Peyer's patch (tissue), 4 donors: ENCODE measurements around the gene SAA1. TPM values are rescaled to one million over a fixed set of nuclear protein-coding genes. Genes with fewer than 3 reads are reported as not detected.
A peak's percentile ranks its signal among the peaks of the same experiment; 100 is the strongest.
"Not testable (repeated sequence)": the region's sequence is repeated elsewhere in the genome, so short reads cannot be mapped to it uniquely, and the experiment has no call there.

Source experiments
- DNase-seq, 3 donors: peaks; one replicate each; pipeline ENCODE4 v3.0.0-alpha.2; 2017 to 2019
- H3K27ac ChIP-seq, 4 donors: fragments of 200-600 bp; sonication (generic); one replicate each; pipeline ENCODE4 v1.5.1; 2016 to 2019
- H3K27me3 ChIP-seq, 2 donors: fragments of 200-600 bp; sonication (generic); one replicate each; pipeline ENCODE4 v1.5.1; 2019
- H3K36me3 ChIP-seq, 3 donors: fragments of 200-600 bp; sonication (generic); one replicate each; pipeline ENCODE4 v1.5.1; 2016 to 2019
- H3K4me1 ChIP-seq, 4 donors: fragments of 200-600 bp; sonication (generic); one replicate each; pipeline ENCODE4 v1.5.1; 2016 to 2019
- H3K4me3 ChIP-seq, 4 donors: fragments of 200-600 bp; sonication (generic); 1 replicate in 3 of 4; 2 replicates in 1 of 4; pipeline ENCODE4 v1.5.1; 2016 to 2019; ENCODE audit warnings: mild to moderate bottlenecking in 1 of 4
- H3K9me3 ChIP-seq, 4 donors: fragments of 200-600 bp; sonication (generic); one replicate each; pipeline ENCODE4 v1.5.1; 2016 to 2019; ENCODE audit warnings: mild to moderate bottlenecking in 1 of 4
- POLR2A ChIP-seq, 2 donors: fragments of 450-650 bp; IDR thresholded peaks; one replicate each; pipeline ENCODE4 v1.5.1; 2017; ENCODE audit warnings: antibody characterized with exemption in 2 of 2, mild to moderate bottlenecking in 2 of 2, moderate library complexity in 2 of 2
- total RNA-seq, 4 donors: library from RNA; depleted of rRNA; stranded (reverse); fragments of >200 nt; gene quantifications; one replicate each; pipeline ENCODE4 v1.1.0, GENCODE V29; 2016
- TF ChIP-seq, protein P1 (sequence below), 6 experiments: fragments of 450-650 bp in 4 of 6; fragments of 200-600 bp in 2 of 6; sonication (generic) in 1 of 6; IDR thresholded peaks; one replicate each; pipeline ENCODE4 v1.5.1; 2017 to 2019; ENCODE audit warnings: antibody characterized with exemption in 6 of 6, mild to moderate bottlenecking in 3 of 6, moderate library complexity in 1 of 6

The SAA1 gene
- total RNA-seq, 4 donors from 2014 or later, result 4.7 TPM; not detected in 3

DNA sequence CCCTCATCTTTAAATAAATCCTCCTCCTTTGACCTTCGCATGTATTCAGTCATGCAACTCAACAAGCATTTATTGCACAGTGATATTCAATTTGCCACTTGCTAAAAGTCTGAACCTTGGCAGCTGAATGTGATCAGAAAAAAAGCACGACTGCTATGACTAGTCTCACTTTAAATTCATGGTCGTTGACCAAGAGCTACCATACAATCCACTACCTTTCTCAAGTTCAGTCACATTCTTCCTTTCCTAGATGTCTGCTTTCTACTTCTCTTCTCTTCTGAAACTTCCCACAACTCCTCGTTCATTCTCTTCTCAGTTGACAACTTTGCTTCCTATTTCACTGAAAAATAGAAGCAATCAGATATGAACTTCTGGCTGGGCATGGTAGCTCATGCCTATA, 2.0 kb upstream of the SAA1 start:
- no peaks in the 10 kb centered on the region for H3K27me3 ChIP-seq
- no peak overlapping the region for H3K27ac ChIP-seq
- H3K9me3 ChIP-seq, result no peaks in the 10 kb centered on the region
- H3K4me1 ChIP-seq, result no peaks in the 10 kb centered on the region
- DNase-seq, result no peak
- H3K4me3 ChIP-seq, result no peak overlapping the region
- H3K36me3 ChIP-seq, result no peaks in the 10 kb centered on the region
- TF ChIP-seq POLR2A (IDR thresholded peaks at IDR 0.05), result no peak
- TF ChIP-seq, protein P1, sequence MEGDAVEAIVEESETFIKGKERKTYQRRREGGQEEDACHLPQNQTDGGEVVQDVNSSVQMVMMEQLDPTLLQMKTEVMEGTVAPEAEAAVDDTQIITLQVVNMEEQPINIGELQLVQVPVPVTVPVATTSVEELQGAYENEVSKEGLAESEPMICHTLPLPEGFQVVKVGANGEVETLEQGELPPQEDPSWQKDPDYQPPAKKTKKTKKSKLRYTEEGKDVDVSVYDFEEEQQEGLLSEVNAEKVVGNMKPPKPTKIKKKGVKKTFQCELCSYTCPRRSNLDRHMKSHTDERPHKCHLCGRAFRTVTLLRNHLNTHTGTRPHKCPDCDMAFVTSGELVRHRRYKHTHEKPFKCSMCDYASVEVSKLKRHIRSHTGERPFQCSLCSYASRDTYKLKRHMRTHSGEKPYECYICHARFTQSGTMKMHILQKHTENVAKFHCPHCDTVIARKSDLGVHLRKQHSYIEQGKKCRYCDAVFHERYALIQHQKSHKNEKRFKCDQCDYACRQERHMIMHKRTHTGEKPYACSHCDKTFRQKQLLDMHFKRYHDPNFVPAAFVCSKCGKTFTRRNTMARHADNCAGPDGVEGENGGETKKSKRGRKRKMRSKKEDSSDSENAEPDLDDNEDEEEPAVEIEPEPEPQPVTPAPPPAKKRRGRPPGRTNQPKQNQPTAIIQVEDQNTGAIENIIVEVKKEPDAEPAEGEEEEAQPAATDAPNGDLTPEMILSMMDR (IDR thresholded peaks at IDR 0.05), result no peak

GRCh38 chr11:18264677-18265555, 1.1 kb upstream of the SAA1 start:
- no peaks in the 10 kb centered on the region for H3K4me1 ChIP-seq
- no peaks in the 10 kb centered on the region for H3K27me3 ChIP-seq
- no peak for TF ChIP-seq POLR2A (IDR thresholded peaks at IDR 0.05)
- TF ChIP-seq, protein P1 (IDR thresholded peaks at IDR 0.05), result no peak
- no peak overlapping the region for H3K4me3 ChIP-seq
- H3K27ac ChIP-seq, result no peak overlapping the region
- H3K9me3 ChIP-seq, result no peaks in the 10 kb centered on the region
- H3K36me3 ChIP-seq, result no peaks in the 10 kb centered on the region
- no peak for DNase-seq

DNA sequence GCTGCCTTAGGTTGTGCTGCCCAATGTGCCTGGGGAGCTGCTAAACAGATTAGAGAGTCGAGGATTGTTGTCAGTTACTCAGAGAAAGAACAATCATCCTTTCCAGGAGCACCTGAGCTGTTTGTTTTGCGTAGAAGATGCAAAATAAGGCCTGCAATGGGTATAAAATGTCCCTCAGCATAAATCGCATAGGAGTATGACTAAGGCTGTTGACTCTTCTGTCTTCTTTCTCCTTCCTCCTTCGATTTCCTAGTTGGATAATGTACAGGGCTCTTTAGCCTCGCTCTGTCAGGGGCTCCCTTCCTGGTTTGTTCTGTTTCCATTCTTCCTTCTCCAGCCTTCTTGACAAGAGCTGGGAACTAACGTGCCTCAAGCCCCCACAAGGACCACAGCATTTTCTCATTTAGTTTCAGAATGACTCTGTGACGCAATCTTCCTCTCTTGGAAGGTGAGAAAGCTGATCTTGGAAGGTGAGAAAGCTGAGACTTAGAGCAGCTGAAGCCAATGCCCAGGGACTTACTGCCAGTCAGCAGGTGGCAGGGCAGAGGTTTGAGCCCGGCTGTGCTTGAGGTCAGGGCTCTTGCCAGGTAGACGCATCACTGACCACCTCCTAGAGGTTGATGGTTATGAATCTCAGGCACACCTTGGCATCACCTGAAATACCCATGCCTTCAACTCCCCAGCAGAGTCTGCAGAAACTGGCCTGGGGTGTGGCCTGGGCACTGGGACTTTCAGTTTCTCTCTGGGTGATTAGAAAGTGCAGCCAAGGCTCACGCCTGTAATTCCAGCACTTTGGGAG, 1.5 kb downstream of the SAA1 start:
- H3K4me3 ChIP-seq, H3K27me3 ChIP-seq, DNase-seq, H3K4me1 ChIP-seq, H3K9me3 ChIP-seq, H3K36me3 ChIP-seq: not testable (repeated sequence)
- peak overlapping the region in 3 of 4 donors; percentile 46 to 72 (median 55) for H3K27ac ChIP-seq

- H3K27me3 ChIP-seq, H3K9me3 ChIP-seq, H3K27ac ChIP-seq, DNase-seq, H3K4me1 ChIP-seq, H3K4me3 ChIP-seq, H3K36me3 ChIP-seq: not testable (repeated sequence)
Measured at GRCh38 chr11:18269252-18269651, 3.2 kb downstream of the SAA1 start.

DNA sequence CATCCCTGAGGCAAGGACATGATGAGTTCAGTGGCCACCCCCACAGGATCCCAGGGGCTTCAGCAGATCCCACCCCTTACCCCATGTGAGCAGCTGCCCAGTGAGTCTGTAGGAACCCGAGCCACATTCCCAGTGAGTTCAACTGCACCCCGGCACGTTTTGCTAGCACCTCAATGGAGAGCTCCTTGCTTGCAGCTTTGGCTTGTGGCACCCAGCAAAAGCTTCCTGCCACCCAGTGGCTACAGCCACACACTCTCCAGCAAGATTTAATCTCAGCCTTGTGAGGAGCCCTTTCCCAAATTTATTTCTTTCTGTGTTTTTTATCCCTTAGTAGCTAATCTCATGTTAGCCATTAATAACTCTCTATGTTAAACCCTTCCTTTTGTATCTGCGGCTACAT, 4.0 kb downstream of the SAA1 start:
- TF ChIP-seq, protein P1 (IDR thresholded peaks at IDR 0.05), result no peak
- TF ChIP-seq POLR2A (IDR thresholded peaks at IDR 0.05), result no peak
- no peak overlapping the region for H3K27ac ChIP-seq
- H3K36me3 ChIP-seq, result no peaks in the 10 kb centered on the region
- no peaks in the 10 kb centered on the region for H3K4me1 ChIP-seq
- no peaks in the 10 kb centered on the region for H3K9me3 ChIP-seq
- H3K27me3 ChIP-seq, result no peaks in the 10 kb centered on the region
- peak in 1 of 3 donors; percentile 43 for DNase-seq
- no peak overlapping the region for H3K4me3 ChIP-seq

GRCh38 chr11:18271206-18271605, 5.1 kb downstream of the SAA1 start:
- no peak for TF ChIP-seq POLR2A (IDR thresholded peaks at IDR 0.05)
- TF ChIP-seq, protein P1 (IDR thresholded peaks at IDR 0.05), result no peak
- H3K4me1 ChIP-seq, result no peaks in the 10 kb centered on the region
- DNase-seq, result no peak
- H3K4me3 ChIP-seq, result no peak overlapping the region
- H3K9me3 ChIP-seq, result no peaks in the 10 kb centered on the region
- H3K27me3 ChIP-seq, result no peaks in the 10 kb centered on the region
- no peaks in the 10 kb centered on the region for H3K36me3 ChIP-seq
- no peak overlapping the region for H3K27ac ChIP-seq
